Keratinocyte (primary cell): Measurements from ENCODE around the gene NCAPG. TPM values are rescaled to one million over a fixed set of nuclear protein-coding genes. Genes with fewer than 3 reads are reported as not detected.

Experiments used
- DNase-seq: peaks from one replicate; pipeline ENCODE4 v3.0.0-alpha.2; 2011; ENCODE audit warnings: low read depth, missing footprints, low spot score
- FAIRE-seq: peaks from 2 replicates; lab custom pipeline; 2011; peaks lifted over from hg19 to GRCh38; lab: Jason Lieb, UNC
- H2AFZ ChIP-seq: 2 replicates; pipeline ENCODE4 v1.6.0; 2012; ENCODE audit warnings: low read length, control low read depth, inconsistent platforms; ENCODE audit not compliant: control insufficient read depth
- H3K27ac ChIP-seq: 2 replicates; pipeline ENCODE4 v1.5.1; 2011; ENCODE audit warnings: low read length; ENCODE audit not compliant: control insufficient read depth, insufficient read depth
- H3K27me3 ChIP-seq: 3 replicates; pipeline ENCODE4 v1.6.0; 2011; ENCODE audit warnings: low read length; ENCODE audit not compliant: control insufficient read depth, insufficient read depth; ENCODE audit errors: extremely low read depth
- H3K36me3 ChIP-seq, 2 experiments: 2 replicates in 1 of 2; 3 replicates in 1 of 2; pipeline ENCODE4 v1.5.1; 2011; ENCODE audit warnings: low read length in 2 of 2, mild to moderate bottlenecking in 1 of 2; ENCODE audit not compliant: control insufficient read depth in 2 of 2, insufficient read depth in 2 of 2; ENCODE audit errors: extremely low read depth in 1 of 2
- H3K4me1 ChIP-seq: 3 replicates; pipeline ENCODE4 v1.5.1; 2011; ENCODE audit warnings: low read length; ENCODE audit not compliant: control insufficient read depth, insufficient read depth; ENCODE audit errors: extremely low read depth
- H3K4me2 ChIP-seq: 3 replicates; pipeline ENCODE4 v1.6.0; 2011; ENCODE audit warnings: low read depth, low read length; ENCODE audit not compliant: control insufficient read depth, insufficient read depth; ENCODE audit errors: extremely low read depth
- H3K4me3 ChIP-seq, 3 experiments: fragments of 200-600 bp in 1 of 3; sonication (generic) in 1 of 3; 2 replicates in 2 of 3; 3 replicates in 1 of 3; pipeline ENCODE4 v1.5.1; 2011 to 2016; ENCODE audit warnings: low read length in 3 of 3, mild to moderate bottlenecking in 3 of 3, control low read depth in 2 of 3, inconsistent platforms in 1 of 3, low read depth in 1 of 3, mixed read lengths in 1 of 3, mixed run types in 1 of 3, moderate library complexity in 1 of 3; ENCODE audit not compliant: control insufficient read depth in 2 of 3, insufficient read depth in 2 of 3; ENCODE audit errors: extremely low read depth in 1 of 3
- H3K79me2 ChIP-seq: 2 replicates; pipeline ENCODE4 v1.6.0; 2012; ENCODE audit warnings: low read length; ENCODE audit not compliant: control insufficient read depth, insufficient read depth
- H3K9ac ChIP-seq: 3 replicates; pipeline ENCODE4 v1.6.0; 2011; ENCODE audit warnings: low read length; ENCODE audit not compliant: control insufficient read depth, insufficient read depth; ENCODE audit errors: extremely low read depth
- H3K9me1 ChIP-seq: 3 replicates; pipeline ENCODE4 v1.6.0; 2011; ENCODE audit warnings: low read length; ENCODE audit not compliant: control insufficient read depth, insufficient read depth; ENCODE audit errors: extremely low read depth
- H3K9me3 ChIP-seq: 2 replicates; pipeline ENCODE4 v1.5.1; 2012; ENCODE audit warnings: low read depth, low read length; ENCODE audit not compliant: control insufficient read depth
- H4K20me1 ChIP-seq: 3 replicates; pipeline ENCODE4 v1.6.0; 2011; ENCODE audit warnings: low read length; ENCODE audit not compliant: control insufficient read depth, insufficient read depth; ENCODE audit errors: extremely low read depth
- EZH2 ChIP-seq: IDR thresholded peaks from one replicate; pipeline ENCODE4 v1.6.1; 2012; ENCODE audit warnings: inconsistent platforms, mild to moderate bottlenecking, low read length, moderate library complexity
- dilution Hi-C: fragments of 300-500 bp; cut with MboI; formaldehyde crosslinking; loops from one replicate; pipeline ENCODE4 v1.7.0; 2020; ENCODE audit warnings: low sequenced_read_pairs; ENCODE audit not compliant: extremely low pct_ligation_motif_present
- polyA plus RNA-seq, 5 experiments: library from polyadenylated mRNA; depleted of rRNA in 3 of 5; stranded (reverse) in 3 of 5; stranded (forward) in 1 of 5; unstranded in 1 of 5; fragments of >200 nt; gene quantifications; 1 replicate in 1 of 5; 2 replicates in 3 of 5; 3 replicates in 1 of 5; pipeline versions ENCODE4 v1.2.1 to v1.2.3, GENCODE V29; 2011 to 2012; ENCODE audit warnings: missing spikeins in 2 of 5, low read depth in 1 of 5, low replicate concordance in 1 of 5
- TF ChIP-seq, protein P1 (sequence below), 3 experiments: IDR thresholded peaks in 1 of 3; conservative IDR thresholded peaks in 1 of 3; optimal IDR thresholded peaks in 1 of 3; 2 replicates in 2 of 3; 3 replicates in 1 of 3; pipeline versions ENCODE3 to v1.5.1; 2011; ENCODE audit warnings: low read length in 3 of 3, mild to moderate bottlenecking in 3 of 3, moderate library complexity in 2 of 3, control low read depth in 1 of 3, inconsistent platforms in 1 of 3; ENCODE audit not compliant: insufficient read depth in 2 of 3; ENCODE audit errors: extremely low read depth in 1 of 3

NCAPG gene
- polyA plus RNA-seq, 1 donor (not counting 4 experiments of a cell fraction or from before 2014, with no cell fraction given): 18.0 TPM

DNA sequence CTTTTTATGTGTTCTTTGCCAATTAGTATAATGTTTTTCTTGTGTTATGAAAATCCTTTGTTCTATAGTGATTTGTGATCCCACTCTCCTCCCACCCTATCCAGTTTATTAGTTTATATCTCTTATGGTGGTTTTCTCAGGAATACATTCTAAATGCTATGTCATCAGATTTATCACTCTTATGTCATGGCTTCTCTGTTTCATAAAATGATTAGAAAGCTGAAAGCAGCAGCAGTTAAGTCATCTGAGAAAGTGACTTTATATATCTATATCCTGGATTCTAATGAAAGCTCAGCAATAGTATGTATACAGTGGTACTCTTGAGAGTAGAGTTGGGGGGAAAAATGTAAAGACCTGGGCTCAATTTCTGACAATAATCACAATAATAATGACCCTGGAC is 41.2 kb downstream of the NCAPG start:
- dilution Hi-C loops: no loop called here
- no peak for FAIRE-seq
- TF ChIP-seq EZH2: no peak
- TF ChIP-seq, protein P1, sequence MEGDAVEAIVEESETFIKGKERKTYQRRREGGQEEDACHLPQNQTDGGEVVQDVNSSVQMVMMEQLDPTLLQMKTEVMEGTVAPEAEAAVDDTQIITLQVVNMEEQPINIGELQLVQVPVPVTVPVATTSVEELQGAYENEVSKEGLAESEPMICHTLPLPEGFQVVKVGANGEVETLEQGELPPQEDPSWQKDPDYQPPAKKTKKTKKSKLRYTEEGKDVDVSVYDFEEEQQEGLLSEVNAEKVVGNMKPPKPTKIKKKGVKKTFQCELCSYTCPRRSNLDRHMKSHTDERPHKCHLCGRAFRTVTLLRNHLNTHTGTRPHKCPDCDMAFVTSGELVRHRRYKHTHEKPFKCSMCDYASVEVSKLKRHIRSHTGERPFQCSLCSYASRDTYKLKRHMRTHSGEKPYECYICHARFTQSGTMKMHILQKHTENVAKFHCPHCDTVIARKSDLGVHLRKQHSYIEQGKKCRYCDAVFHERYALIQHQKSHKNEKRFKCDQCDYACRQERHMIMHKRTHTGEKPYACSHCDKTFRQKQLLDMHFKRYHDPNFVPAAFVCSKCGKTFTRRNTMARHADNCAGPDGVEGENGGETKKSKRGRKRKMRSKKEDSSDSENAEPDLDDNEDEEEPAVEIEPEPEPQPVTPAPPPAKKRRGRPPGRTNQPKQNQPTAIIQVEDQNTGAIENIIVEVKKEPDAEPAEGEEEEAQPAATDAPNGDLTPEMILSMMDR (optimal IDR thresholded peaks at IDR 0.05 in 1 of 3, IDR thresholded peaks at IDR 0.05 in 1 of 3, conservative IDR thresholded peaks at IDR 0.05 in 1 of 3; ENCODE audit: extremely low read depth in 1 of 3, insufficient read depth in 2 of 3, low read length in 3 of 3): no peak

DNA sequence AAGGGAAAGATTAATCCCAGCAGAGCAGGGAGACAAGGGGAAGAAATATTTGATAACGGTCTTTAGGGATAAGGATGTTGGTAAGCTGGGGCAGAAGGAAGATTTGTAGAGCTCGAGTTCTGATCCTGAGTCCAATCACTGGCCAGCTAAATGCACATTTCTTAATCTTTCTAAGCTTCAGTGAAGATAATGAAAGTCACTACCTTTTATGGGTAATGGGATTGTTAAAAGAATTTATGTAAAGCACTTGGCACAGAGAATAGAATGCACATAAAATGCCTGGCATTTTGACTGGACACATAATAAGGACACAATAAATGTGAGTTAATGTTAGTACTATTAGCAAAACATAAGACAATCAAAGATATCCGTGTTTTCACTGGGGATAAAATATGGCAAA is 43.3 kb downstream of the NCAPG start:
- Histone ChIP-seq H3K27me3 (no peaks in the 10 kb centered on the region), H3K4me3 (no peak overlapping the region), H3K36me3 (no peaks in the 10 kb centered on the region), H3K9ac (no peak overlapping the region), H3K9me1 (no peaks in the 10 kb centered on the region), H3K79me2 (no peaks in the 10 kb centered on the region), H3K9me3 (no peaks in the 10 kb centered on the region), H3K4me2 (no peak overlapping the region), H4K20me1 (no peaks in the 10 kb centered on the region), H3K27ac (no peak overlapping the region), H3K4me1 (no peaks in the 10 kb centered on the region), H2AFZ (no peak overlapping the region)
- dilution Hi-C loops: no loop called here
- DNase-seq (no peak), FAIRE-seq (no peak)
- no peak for TF ChIP-seq EZH2
- TF ChIP-seq, protein P1 (optimal IDR thresholded peaks at IDR 0.05 in 1 of 3, IDR thresholded peaks at IDR 0.05 in 1 of 3, conservative IDR thresholded peaks at IDR 0.05 in 1 of 3; ENCODE audit: extremely low read depth in 1 of 3, insufficient read depth in 2 of 3, low read length in 3 of 3): no peak

More for the DNA sequence above, 41.2 kb downstream of the NCAPG start:
- Histone ChIP-seq H3K9ac (no peak overlapping the region), H3K4me2 (no peak overlapping the region), H3K27ac (no peak overlapping the region), H3K9me1 (no peaks in the 10 kb centered on the region), H3K79me2 (no peaks in the 10 kb centered on the region), H3K27me3 (no peaks in the 10 kb centered on the region), H3K4me3 (no peak overlapping the region), H3K9me3 (no peaks in the 10 kb centered on the region), H3K36me3 (no peaks in the 10 kb centered on the region), H2AFZ (no peak overlapping the region), H3K4me1 (no peaks in the 10 kb centered on the region), H4K20me1 (no peaks in the 10 kb centered on the region)
- DNase-seq: no peak
